Caki2 (cell line): ENCODE data around the gene PRAMEF6. TPM values are rescaled to one million over a fixed set of nuclear protein-coding genes. Genes with fewer than 3 reads are reported as not detected.
"Not testable (repeated sequence)": the region's sequence is repeated elsewhere in the genome, so short reads cannot be mapped to it uniquely, and the experiment has no call there.

Source experiments
- DNase-seq: peaks from one replicate; pipeline ENCODE4 v3.0.0-alpha.2; 2015; ENCODE audit warnings: low read depth
- in situ Hi-C: cut with HindIII; loops from 2 replicates; pipeline ENCODE4 v1.10.0; 2016; ENCODE audit warnings: low sequenced_read_pairs, low pct_unique_long_range_greater_than_20kb, mixed read lengths
- total RNA-seq: library from RNA; depleted of rRNA; stranded (reverse); fragments of >200 nt; shearing (Covaris generic); gene quantifications from 2 replicates; pipeline ENCODE4 v1.2.3, GENCODE V29; 2014; ENCODE audit warnings: low replicate concordance; rRNA removed

The PRAMEF6 gene
- not detected in 2 replicates for total RNA-seq

DNA sequence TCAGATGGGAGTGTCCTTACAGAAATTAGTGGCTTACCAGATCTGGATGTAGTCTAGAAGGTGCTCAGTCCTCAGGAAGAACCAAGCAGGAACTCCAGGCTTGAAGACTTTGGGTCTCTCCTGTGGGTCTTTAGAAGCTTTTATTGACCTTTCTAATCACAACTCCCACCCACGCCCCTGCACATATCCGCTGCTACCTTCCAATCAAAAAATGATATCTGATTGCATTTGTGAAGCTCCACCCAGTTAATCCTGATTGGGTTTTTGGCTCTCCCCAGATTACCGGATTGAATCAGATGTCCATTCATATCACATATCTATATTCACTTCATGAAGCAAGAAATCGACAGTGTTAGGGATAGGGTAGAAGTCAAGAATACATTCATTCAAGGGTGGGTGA lies at the start of gene PRAMEF6:
TSS of gene PRAMEF6 (minus strand) at position 101 of the 400 bp plus-strand sequence. CDS start 5,062 bp downstream, outside the sequence.
- DNase-seq, in situ Hi-C loops: not testable (repeated sequence)

DNA sequence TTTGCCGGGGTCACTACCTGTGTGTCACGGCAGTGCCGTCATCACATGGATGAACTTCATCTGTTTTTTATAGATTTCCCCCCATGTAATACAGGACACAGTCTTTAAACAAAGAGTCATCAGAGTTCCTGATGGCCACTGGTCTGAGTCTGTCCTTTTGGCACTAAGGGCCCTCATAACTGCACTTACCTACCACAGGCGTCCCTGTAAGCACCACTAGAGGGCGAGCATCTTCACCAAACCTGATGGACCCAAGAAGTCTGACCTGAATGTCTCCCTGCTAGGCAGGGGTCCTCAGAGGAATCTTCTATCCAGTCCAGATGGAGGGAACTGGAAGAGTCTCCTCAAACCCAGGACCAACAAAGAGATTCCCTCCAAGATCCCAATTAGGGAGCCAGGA lies 23.0 kb downstream of the PRAMEF6 start:
- in situ Hi-C loops, DNase-seq: not testable (repeated sequence)

DNA sequence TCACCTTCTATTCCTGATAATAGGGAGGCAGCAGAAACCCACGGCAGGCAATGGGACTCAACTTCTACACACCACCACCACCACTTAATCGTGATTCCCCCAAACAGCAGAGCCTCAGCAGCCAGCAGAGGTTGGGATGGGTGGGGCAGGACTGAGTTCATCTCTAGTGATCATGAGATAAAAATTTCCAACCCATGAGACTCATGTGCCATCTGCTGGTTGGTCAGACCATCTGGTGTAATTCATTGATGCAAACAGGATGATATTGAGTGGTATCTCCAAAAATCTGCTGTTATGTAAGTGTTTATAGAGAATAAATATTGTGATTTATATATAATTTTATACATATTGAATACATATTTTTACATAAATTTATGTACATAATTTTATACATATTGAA lies 25.6 kb downstream of the PRAMEF6 start:
- in situ Hi-C loops, DNase-seq: not testable (repeated sequence)

DNA sequence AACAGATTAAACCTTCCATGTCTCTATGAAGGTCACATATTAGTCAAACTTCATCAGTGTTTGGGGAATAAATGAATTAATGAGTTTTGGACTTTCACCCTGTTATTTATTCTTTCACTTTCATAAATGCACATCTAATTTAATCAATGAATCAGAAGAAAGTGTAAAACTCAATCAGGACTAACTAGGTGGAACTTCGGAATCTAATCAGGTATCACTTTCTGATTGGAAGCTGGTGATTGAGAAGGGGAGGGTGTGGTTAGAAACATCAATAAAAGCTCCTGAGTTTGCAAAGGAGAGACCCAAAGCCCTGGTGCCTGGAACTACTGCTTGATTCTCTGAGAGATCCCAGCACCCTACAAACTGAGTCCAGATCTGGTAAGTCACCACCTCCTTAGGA lies 31.1 kb downstream of the PRAMEF6 start, which contains the start of gene PRAMEF7:
TSS of gene PRAMEF7 (plus strand) at position 301 of the 400 bp plus-strand sequence. CDS start 1,083 bp downstream, outside the sequence.
- in situ Hi-C loops, DNase-seq: not testable (repeated sequence)

DNA sequence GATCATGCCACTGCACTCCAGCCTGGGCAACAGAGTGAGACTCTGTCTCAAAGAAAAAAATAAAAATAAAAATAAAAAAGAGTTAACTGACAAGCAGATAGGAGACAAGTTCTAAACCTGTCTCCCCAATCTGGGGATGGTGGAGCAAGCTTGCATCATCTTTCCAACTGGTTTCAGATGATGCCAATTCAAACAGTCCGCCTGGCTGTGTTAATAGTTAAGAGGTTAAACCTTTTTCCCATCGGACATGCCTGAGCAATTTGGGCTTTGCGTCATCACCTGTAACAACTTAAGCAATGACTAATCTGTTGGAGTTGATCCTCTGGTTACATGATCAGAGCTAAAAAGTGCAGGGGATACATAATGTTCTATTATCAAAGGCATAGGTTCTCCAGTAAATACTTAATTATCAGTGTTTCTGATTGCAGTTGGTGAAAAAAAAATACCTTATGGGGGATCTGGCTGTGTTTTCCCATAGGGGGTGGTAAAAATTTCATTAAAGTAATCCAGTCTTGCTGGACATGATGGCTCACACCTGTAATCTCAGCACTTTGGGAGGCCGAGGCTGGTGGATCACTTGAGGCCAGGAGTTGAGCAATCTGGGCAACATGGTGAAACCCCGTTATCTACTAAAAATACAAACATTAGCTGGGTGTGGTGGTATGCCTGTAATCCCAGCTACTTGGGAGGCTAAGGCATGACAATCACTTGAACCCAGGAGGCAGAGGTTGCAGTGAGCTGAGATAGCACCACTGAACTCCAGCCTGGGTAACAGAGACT lies 43.4 kb downstream of the PRAMEF6 start:
- DNase-seq, in situ Hi-C loops: not testable (repeated sequence)

DNA sequence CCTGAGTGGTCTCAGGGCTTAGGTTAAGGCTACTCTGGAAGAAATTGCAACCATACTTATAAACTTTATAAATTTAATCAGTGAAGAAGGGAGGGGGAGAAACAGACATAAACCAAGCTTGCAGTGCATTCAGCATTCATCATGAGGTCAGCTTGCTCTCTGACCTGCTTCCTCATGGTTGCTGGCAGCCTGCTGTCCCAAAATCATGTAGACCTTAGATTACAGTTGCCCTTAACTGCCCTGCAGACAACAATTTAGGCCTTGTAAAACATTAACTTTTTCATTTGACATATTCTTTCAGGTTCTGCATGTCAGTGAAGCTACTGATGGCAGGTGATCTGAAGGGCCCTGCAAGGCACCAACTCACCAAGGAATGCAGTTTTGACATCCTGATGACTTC lies 48.2 kb downstream of the PRAMEF6 start:
- in situ Hi-C loops, DNase-seq: not testable (repeated sequence)

DNA sequence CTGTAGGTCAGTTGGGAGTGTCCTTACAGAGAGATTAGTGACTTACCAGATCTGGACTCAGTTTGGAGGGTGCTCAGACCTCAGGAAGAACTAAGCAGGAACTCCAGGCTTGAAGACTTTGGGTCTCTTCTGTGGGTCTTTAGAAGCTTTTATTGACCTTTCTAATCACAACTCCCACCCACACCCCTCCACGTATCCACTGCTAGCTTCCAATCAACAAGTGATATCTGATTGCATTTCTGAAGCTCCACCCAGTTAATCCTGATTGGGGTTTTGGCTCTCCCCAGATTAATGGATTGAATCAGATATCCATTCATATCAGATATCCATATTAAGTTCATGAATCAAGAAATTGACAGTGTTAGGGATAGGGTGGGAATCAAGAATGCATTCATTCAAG lies 49.2 kb downstream of the PRAMEF6 start, which contains the start of gene PRAMEF10:
TSS of gene PRAMEF10 (minus strand) at position 101 of the 400 bp plus-strand sequence. CDS start 2,423 bp downstream, outside the sequence.
- DNase-seq, in situ Hi-C loops: not testable (repeated sequence)

Other genes starting within 250 kb of the PRAMEF6 start
- not detected in 2 replicates for gene AADACL3, start 231.5 kb downstream of the PRAMEF6 start, total RNA-seq
- not detected in 2 replicates for gene CFAP107, start 201.4 kb downstream of the PRAMEF6 start, total RNA-seq
- not detected in 2 replicates for gene PRAMEF12, start 173.8 kb downstream of the PRAMEF6 start, total RNA-seq
- not detected in 2 replicates for gene PRAMEF1, start 156.2 kb downstream of the PRAMEF6 start, total RNA-seq
- not detected in 2 replicates for gene PRAMEF11, start 116.2 kb downstream of the PRAMEF6 start, total RNA-seq
- not detected in 2 replicates for gene HNRNPCL1, start 98.9 kb downstream of the PRAMEF6 start, total RNA-seq
- not detected in 2 replicates for gene PRAMEF2, start 90.5 kb downstream of the PRAMEF6 start, total RNA-seq
- not detected in 2 replicates for gene PRAMEF4, start 61.4 kb downstream of the PRAMEF6 start, total RNA-seq
- not detected in 2 replicates for gene PRAMEF10, start 49.3 kb downstream of the PRAMEF6 start, total RNA-seq
- not detected in 2 replicates for gene PRAMEF7, start 31.0 kb downstream of the PRAMEF6 start, total RNA-seq
- gene PRAMEF27, start 109.0 kb upstream of the PRAMEF6 start, total RNA-seq = not detected in 2 replicates
- gene HNRNPCL3, start 113.2 kb upstream of the PRAMEF6 start, total RNA-seq = not detected in 2 replicates
- not detected in 2 replicates for gene PRAMEF25, start 123.2 kb upstream of the PRAMEF6 start, total RNA-seq
- gene HNRNPCL2, start 169.3 kb upstream of the PRAMEF6 start, total RNA-seq = not detected in 2 replicates
- gene PRAMEF26, start 208.4 kb upstream of the PRAMEF6 start, total RNA-seq = not detected in 2 replicates
- not detected in 2 replicates for gene HNRNPCL4, start 218.1 kb upstream of the PRAMEF6 start, total RNA-seq
- not detected in 2 replicates for gene PRAMEF9, start 224.3 kb upstream of the PRAMEF6 start, total RNA-seq